Measurements from ENCODE around the gene C12orf54.

The C12orf54 gene

GRCh38 chr12:48542300-48542928, 60.1 kb downstream of the C12orf54 start:
- peak; percentile 10 for DNase-seq (ENCODE audit: low read depth)
- TF ChIP-seq, protein P1, sequence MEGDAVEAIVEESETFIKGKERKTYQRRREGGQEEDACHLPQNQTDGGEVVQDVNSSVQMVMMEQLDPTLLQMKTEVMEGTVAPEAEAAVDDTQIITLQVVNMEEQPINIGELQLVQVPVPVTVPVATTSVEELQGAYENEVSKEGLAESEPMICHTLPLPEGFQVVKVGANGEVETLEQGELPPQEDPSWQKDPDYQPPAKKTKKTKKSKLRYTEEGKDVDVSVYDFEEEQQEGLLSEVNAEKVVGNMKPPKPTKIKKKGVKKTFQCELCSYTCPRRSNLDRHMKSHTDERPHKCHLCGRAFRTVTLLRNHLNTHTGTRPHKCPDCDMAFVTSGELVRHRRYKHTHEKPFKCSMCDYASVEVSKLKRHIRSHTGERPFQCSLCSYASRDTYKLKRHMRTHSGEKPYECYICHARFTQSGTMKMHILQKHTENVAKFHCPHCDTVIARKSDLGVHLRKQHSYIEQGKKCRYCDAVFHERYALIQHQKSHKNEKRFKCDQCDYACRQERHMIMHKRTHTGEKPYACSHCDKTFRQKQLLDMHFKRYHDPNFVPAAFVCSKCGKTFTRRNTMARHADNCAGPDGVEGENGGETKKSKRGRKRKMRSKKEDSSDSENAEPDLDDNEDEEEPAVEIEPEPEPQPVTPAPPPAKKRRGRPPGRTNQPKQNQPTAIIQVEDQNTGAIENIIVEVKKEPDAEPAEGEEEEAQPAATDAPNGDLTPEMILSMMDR (IDR thresholded peaks at IDR 0.05; ENCODE audit: control insufficient read depth, extremely low read depth, insufficient read depth): peak; percentile 92
- H3K4me3 ChIP-seq (ENCODE audit: low read depth, low read length): no peak overlapping the region

- no peak for DNase-seq (ENCODE audit: low read depth)
- TF ChIP-seq, protein P1 (IDR thresholded peaks at IDR 0.05; ENCODE audit: control insufficient read depth, extremely low read depth, insufficient read depth): no peak
- no peak overlapping the region for H3K4me3 ChIP-seq (ENCODE audit: low read depth, low read length)
Measured at GRCh38 chr12:48545833-48546469, 63.7 kb downstream of the C12orf54 start.
